HS-27A (cell line): ENCODE results near the gene NUF2.

Experiments
- DNase-seq: peaks from one replicate; pipeline ENCODE4 v3.0.0-alpha.2; 2012; ENCODE audit warnings: low read depth, missing footprints

The NUF2 gene

GRCh38 chr1:163401211-163401610, 79.5 kb downstream of the NUF2 start:
- no peak for DNase-seq
